GM18498 (cell line): ENCODE measurements around the gene FAT1.

Source experiments
- ATAC-seq: cut with Tn5 transposase; IDR thresholded peaks from one replicate; pipeline ENCODE4 v1.9.1; 2021; ENCODE audit warnings: mild to moderate bottlenecking, moderate library complexity; ENCODE audit not compliant: unreplicated experiment

The FAT1 gene

GRCh38 chr4:186752325-186752724 lies 28.7 kb upstream of the FAT1 start:
- ATAC-seq: no peak

- no peak for ATAC-seq
These were observed 26.1 kb upstream of the FAT1 start for GRCh38 chr4:186749611-186750281.

GRCh38 chr4:186746581-186746980 lies 22.9 kb upstream of the FAT1 start:
- ATAC-seq: no peak

- no peak for ATAC-seq
These were observed 19.6 kb upstream of the FAT1 start for GRCh38 chr4:186743261-186743660.

GRCh38 chr4:186740822-186741221 lies 17.2 kb upstream of the FAT1 start:
- ATAC-seq: no peak

GRCh38 chr4:186739802-186740434 lies 16.3 kb upstream of the FAT1 start:
- ATAC-seq: no peak

- no peak for ATAC-seq
These were observed 15.7 kb upstream of the FAT1 start for GRCh38 chr4:186739317-186739716.

GRCh38 chr4:186738421-186738820 lies 14.8 kb upstream of the FAT1 start:
- ATAC-seq: no peak

- no peak for ATAC-seq
These were observed 13.8 kb upstream of the FAT1 start for GRCh38 chr4:186737427-186737826.

GRCh38 chr4:186736466-186736865 lies 12.8 kb upstream of the FAT1 start:
- no peak for ATAC-seq

- no peak for ATAC-seq
These were observed 10.6 kb upstream of the FAT1 start for GRCh38 chr4:186734251-186734650.

GRCh38 chr4:186733778-186734177 lies 10.1 kb upstream of the FAT1 start:
- ATAC-seq: no peak

GRCh38 chr4:186730621-186731020 lies 7.0 kb upstream of the FAT1 start:
- ATAC-seq: no peak

GRCh38 chr4:186729856-186730255 lies 6.2 kb upstream of the FAT1 start:
- ATAC-seq: no peak

GRCh38 chr4:186728631-186729271 lies 5.1 kb upstream of the FAT1 start:
- no peak for ATAC-seq

GRCh38 chr4:186727977-186728519 lies 4.4 kb upstream of the FAT1 start:
- ATAC-seq: no peak

GRCh38 chr4:186727169-186727976 lies 3.7 kb upstream of the FAT1 start:
- ATAC-seq: no peak

GRCh38 chr4:186726426-186727168 lies 2.9 kb upstream of the FAT1 start:
- no peak for ATAC-seq

- ATAC-seq: no peak
These were observed 2.1 kb upstream of the FAT1 start for GRCh38 chr4:186725469-186726425.
